ENCODE measurements around the gene CCSER1. TPM values are rescaled to one million over a fixed set of nuclear protein-coding genes. Genes with fewer than 3 reads are reported as not detected.

Gene CCSER1
- total RNA-seq, 1 donor from 2014 or later, result 18.1 TPM

DNA sequence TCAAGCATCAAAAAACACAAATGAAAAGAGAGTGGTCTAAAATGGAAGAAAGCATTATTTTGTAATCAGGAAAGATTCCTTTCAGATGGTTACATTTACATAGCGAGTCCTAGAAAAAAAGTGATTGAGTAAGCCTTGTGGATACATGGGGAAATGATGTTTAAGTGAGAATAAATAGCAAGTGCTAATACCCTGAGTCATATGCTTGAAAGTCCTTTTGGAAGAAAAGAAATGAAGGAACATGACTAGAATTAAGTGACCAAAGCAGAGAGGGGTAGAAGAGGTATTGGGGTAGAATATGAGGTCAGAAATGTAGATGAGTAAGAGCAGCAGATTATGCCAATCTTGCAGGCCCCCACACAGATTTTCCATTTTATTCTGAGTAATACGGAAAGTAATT lies 1361.8 kb downstream of the CCSER1 start:
- no peaks in the 10 kb centered on the region for H3K27me3 Mint-ChIP-seq
- TF ChIP-seq, protein P1, sequence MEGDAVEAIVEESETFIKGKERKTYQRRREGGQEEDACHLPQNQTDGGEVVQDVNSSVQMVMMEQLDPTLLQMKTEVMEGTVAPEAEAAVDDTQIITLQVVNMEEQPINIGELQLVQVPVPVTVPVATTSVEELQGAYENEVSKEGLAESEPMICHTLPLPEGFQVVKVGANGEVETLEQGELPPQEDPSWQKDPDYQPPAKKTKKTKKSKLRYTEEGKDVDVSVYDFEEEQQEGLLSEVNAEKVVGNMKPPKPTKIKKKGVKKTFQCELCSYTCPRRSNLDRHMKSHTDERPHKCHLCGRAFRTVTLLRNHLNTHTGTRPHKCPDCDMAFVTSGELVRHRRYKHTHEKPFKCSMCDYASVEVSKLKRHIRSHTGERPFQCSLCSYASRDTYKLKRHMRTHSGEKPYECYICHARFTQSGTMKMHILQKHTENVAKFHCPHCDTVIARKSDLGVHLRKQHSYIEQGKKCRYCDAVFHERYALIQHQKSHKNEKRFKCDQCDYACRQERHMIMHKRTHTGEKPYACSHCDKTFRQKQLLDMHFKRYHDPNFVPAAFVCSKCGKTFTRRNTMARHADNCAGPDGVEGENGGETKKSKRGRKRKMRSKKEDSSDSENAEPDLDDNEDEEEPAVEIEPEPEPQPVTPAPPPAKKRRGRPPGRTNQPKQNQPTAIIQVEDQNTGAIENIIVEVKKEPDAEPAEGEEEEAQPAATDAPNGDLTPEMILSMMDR (conservative IDR thresholded peaks at IDR 0.05), result no peak
- no peak overlapping the region for H3K4me3 Mint-ChIP-seq
- no peaks in the 10 kb centered on the region for H3K4me1 Mint-ChIP-seq (ENCODE audit: unreplicated experiment)
- H3K36me3 Mint-ChIP-seq, result no peaks in the 10 kb centered on the region
- no peak for DNase-seq (ENCODE audit: extremely low spot score, unreplicated experiment)
- no peaks in the 10 kb centered on the region for H3K9me3 Mint-ChIP-seq
- no peak overlapping the region for H3K27ac Mint-ChIP-seq

DNA sequence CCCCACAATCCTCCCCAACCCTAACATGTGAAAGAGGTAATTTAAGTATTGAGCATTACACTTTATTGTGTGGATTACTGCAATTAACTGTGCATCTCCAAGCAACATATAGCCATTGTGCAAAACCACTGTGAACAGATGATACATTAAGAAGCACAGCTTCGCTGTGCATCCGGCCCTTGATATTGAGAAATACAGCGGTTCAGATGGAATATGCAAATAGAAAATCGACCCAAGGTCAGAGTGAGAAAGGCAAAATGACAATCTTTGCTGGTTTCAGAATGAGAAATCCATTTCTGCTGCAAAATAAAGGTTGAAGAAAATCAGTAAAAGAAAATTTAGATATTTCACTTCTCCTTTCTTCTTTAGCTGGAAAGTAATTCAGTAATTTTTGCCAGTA lies 1370.7 kb downstream of the CCSER1 start:
- Mint-ChIP-seq H3K9me3 (no peaks in the 10 kb centered on the region), H3K4me1 (ENCODE audit: unreplicated experiment) (no peaks in the 10 kb centered on the region), H3K27ac (no peak overlapping the region), H3K4me3 (no peak overlapping the region), H3K36me3 (no peaks in the 10 kb centered on the region), H3K27me3 (no peaks in the 10 kb centered on the region)
- TF ChIP-seq, protein P1 (conservative IDR thresholded peaks at IDR 0.05), result no peak
- DNase-seq (ENCODE audit: extremely low spot score, unreplicated experiment), result no peak

DNA sequence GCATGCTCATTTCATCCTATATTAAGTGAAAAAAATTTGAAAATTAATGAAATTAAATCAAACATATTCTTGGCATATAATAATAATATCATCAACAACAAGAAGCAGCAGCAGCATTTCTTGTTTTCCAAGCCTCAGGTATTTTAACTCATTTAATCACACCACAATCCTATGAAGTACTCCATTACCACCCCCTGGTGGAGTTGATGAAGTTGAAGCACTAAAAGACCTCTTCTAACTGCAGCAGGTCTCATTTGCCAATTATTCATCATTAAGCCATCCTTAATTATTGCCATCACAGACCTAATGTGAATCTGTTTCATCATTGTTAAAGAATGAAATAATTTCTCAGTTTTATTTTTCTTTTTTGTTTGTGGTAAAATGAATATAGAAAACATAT lies 1375.2 kb downstream of the CCSER1 start:
- H3K4me1 Mint-ChIP-seq (ENCODE audit: unreplicated experiment), result no peaks in the 10 kb centered on the region
- no peaks in the 10 kb centered on the region for H3K27me3 Mint-ChIP-seq
- no peak overlapping the region for H3K27ac Mint-ChIP-seq
- DNase-seq (ENCODE audit: extremely low spot score, unreplicated experiment), result no peak
- H3K36me3 Mint-ChIP-seq, result no peaks in the 10 kb centered on the region
- TF ChIP-seq, protein P1 (conservative IDR thresholded peaks at IDR 0.05), result peak; percentile 52
- no peak overlapping the region for H3K4me3 Mint-ChIP-seq
- H3K9me3 Mint-ChIP-seq, result peaks cover 4% of the 10 kb centered on the region

DNA sequence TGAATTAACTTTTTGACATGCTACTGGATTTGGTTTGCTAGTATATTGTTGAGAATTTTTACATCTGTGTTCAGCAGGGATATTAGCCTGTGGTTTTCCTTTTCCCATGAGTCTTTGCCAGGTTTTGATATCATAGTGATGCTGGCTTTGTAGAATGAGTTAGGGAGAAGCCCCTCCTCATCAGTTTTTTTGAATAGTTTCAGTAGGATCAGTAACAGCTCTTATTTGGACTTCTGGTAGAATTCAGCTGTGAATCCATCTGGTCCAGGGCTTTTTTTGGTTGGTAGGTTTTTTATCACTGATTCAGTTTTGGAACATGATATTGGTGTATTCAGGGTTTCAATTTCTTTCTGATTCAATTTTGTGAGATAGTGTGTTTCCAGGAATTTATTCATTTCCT lies 1386.1 kb downstream of the CCSER1 start:
- Mint-ChIP-seq H3K4me1 (ENCODE audit: unreplicated experiment) (no peaks in the 10 kb centered on the region), H3K9me3 (no peaks in the 10 kb centered on the region), H3K36me3 (no peaks in the 10 kb centered on the region), H3K27me3 (no peaks in the 10 kb centered on the region), H3K27ac (no peak overlapping the region), H3K4me3 (no peak overlapping the region)
- TF ChIP-seq, protein P1 (conservative IDR thresholded peaks at IDR 0.05), result no peak
- no peak for DNase-seq (ENCODE audit: extremely low spot score, unreplicated experiment)

DNA sequence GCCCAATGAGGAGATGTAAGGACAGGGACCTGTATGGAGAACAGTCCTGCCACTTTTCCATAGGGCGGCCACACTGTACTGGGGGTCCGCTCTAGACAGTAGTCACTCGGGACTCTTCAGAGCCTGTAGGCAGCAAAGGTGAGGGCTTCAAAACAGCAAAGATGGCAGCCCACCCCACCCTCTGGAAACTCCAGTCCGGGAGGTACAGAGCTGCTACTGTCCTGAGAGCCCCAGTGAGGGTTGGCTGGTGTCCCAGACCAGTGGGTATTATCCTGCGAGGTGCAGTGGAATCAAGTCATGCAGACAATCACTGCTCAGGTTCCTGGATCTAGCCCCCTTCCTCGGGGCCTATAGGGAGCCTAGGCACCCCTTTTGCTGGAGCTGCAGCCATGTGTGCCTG lies 1392.0 kb downstream of the CCSER1 start:
- Mint-ChIP-seq H3K36me3 (no peaks in the 10 kb centered on the region), H3K27me3 (no peaks in the 10 kb centered on the region), H3K9me3 (no peaks in the 10 kb centered on the region), H3K4me1 (ENCODE audit: unreplicated experiment) (no peaks in the 10 kb centered on the region), H3K4me3 (no peak overlapping the region), H3K27ac (no peak overlapping the region)
- no peak for DNase-seq (ENCODE audit: extremely low spot score, unreplicated experiment)
- TF ChIP-seq, protein P1 (conservative IDR thresholded peaks at IDR 0.05), result no peak

DNA sequence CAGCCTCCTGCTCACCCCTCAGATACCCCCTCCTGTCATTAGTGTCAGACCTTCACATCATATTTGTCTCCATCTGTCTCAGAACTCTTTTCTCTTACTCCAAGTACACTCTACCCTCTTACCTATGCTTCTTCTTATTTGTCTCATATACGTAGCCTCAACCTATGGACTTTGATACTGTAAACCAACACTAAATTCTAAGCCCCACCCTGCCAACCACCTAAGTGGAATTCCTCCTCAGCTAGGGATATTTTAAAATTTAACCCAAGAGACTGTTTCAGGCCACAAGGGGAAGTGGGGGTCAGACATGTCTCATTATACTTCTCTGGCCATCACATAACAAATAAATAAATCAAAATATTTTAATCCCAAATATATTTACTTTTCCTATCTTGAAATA lies 1398.4 kb downstream of the CCSER1 start:
- H3K36me3 Mint-ChIP-seq, result no peaks in the 10 kb centered on the region
- H3K27ac Mint-ChIP-seq, result no peak overlapping the region
- no peak overlapping the region for H3K4me3 Mint-ChIP-seq
- DNase-seq (ENCODE audit: extremely low spot score, unreplicated experiment), result no peak
- no peaks in the 10 kb centered on the region for H3K9me3 Mint-ChIP-seq
- TF ChIP-seq, protein P1 (conservative IDR thresholded peaks at IDR 0.05), result no peak
- H3K27me3 Mint-ChIP-seq, result no peaks in the 10 kb centered on the region
- no peaks in the 10 kb centered on the region for H3K4me1 Mint-ChIP-seq (ENCODE audit: unreplicated experiment)
